ENCODE measurements around the gene PHLDB1. TPM values are rescaled to one million over a fixed set of nuclear protein-coding genes. Genes with fewer than 3 reads are reported as not detected.

Gene PHLDB1
- total RNA-seq, 4 donors from 2014 or later = 16.5 to 35.7 (median 22.7) TPM

DNA sequence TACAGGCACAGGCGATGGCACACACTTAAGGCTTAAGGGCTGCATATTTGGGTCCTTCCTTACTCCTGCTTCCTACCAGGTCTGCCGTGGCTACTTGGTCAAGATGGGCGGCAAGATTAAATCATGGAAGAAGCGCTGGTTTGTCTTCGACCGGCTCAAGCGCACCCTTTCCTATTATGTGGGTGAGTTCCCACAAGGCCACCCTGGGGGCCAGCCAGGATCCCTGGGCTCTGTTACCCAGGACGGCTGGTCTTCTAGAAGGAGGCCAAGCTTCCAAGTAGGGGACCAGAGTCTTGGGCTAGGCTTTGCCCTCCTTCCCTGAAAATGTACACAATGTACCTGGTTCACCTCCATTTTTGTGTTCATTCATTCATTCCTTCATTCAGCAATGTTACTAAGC lies 43.0 kb downstream of the PHLDB1 start:
- intact Hi-C loops (cut with DNase I; ENCODE audit: low total_unique reads) = no loop called here
- in situ Hi-C loops (cut with MboI; ENCODE audit: low sequenced_read_pairs in 4 of 4) = loop anchor here in 2 of 4 donors (10.0 kb wide), 1 partner anchor 56 kb away; no protein-coding TSS in a partner anchor

DNA sequence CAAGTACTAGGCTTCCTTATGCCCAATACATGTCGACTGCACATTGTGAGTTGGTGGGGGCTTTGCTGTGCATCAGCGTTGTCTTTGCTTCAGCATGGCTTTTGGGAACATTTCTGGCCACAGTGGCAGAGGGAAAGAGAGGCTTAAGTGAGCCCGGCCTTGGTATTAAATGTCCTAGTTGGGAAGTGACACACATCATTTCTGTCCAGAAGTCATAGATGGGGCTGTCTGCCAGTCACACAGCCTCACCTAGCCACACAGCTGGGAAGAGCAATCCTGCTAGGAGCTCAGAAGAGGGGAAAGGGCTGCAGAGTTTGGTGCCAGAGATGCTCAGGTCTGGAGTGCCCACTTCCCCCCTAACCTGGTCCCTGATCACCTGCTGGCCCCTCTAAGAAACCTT lies 44.4 kb downstream of the PHLDB1 start:
- intact Hi-C loops (cut with DNase I; ENCODE audit: low total_unique reads) = no loop called here
- DNase-seq = no peak

More for the DNA sequence above, 43.0 kb downstream of the PHLDB1 start:
- TF ChIP-seq, protein P1, sequence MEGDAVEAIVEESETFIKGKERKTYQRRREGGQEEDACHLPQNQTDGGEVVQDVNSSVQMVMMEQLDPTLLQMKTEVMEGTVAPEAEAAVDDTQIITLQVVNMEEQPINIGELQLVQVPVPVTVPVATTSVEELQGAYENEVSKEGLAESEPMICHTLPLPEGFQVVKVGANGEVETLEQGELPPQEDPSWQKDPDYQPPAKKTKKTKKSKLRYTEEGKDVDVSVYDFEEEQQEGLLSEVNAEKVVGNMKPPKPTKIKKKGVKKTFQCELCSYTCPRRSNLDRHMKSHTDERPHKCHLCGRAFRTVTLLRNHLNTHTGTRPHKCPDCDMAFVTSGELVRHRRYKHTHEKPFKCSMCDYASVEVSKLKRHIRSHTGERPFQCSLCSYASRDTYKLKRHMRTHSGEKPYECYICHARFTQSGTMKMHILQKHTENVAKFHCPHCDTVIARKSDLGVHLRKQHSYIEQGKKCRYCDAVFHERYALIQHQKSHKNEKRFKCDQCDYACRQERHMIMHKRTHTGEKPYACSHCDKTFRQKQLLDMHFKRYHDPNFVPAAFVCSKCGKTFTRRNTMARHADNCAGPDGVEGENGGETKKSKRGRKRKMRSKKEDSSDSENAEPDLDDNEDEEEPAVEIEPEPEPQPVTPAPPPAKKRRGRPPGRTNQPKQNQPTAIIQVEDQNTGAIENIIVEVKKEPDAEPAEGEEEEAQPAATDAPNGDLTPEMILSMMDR (IDR thresholded peaks at IDR 0.05 in 4 of 5, conservative IDR thresholded peaks at IDR 0.05 in 1 of 5) = no peak
- TF ChIP-seq POLR2A (IDR thresholded peaks at IDR 0.05) = no peak
- H3K4me1 ChIP-seq = peaks cover 0 to 10% of the 10 kb centered on the region in 2 donors
- no peaks in the 10 kb centered on the region for H3K9me3 ChIP-seq
- DNase-seq (no peak), ATAC-seq (no peak)
- no peak overlapping the region for H3K27ac ChIP-seq
- no peaks in the 10 kb centered on the region for H3K27me3 ChIP-seq
- peaks cover 0 to 34% of the 10 kb centered on the region in 2 donors for H3K36me3 ChIP-seq
- H3K4me3 ChIP-seq = no peak overlapping the region

DNA sequence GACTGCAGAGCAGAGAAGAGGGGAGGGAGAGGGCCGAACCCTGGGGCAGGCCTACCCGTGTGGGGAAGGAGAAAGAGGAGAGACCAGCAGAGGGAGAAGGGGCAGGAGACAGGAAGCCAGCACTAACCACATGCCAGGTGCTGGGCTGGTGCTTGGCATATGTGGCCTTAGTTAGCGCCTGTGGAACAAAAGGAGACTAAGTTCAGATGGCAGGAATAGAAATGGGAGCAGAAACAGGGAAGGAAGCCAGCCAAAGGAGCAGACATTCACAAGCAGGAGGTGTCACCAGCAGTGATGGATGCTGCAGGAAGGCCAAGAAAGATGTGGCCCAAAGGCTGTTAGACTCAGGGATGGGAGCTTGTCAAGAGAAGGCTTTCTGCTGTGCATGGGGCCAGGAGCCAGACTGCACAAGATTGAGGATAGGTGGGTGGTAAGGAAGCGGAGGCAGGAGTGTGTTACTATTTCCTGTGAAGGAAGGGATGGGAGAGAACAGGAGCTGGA lies 45.3 kb downstream of the PHLDB1 start:
- no peak overlapping the region for H3K4me3 ChIP-seq
- H3K36me3 ChIP-seq = peaks cover 0 to 34% of the 10 kb centered on the region in 2 donors
- TF ChIP-seq, protein P1 (IDR thresholded peaks at IDR 0.05 in 4 of 5, conservative IDR thresholded peaks at IDR 0.05 in 1 of 5) = no peak
- no peak for TF ChIP-seq POLR2A (IDR thresholded peaks at IDR 0.05)
- ATAC-seq (peak in 1 of 2 donors; percentile 67), DNase-seq (no peak)
- peaks cover 0 to 10% of the 10 kb centered on the region in 2 donors for H3K4me1 ChIP-seq
- H3K9me3 ChIP-seq = no peaks in the 10 kb centered on the region
- no peaks in the 10 kb centered on the region for H3K27me3 ChIP-seq
- in situ Hi-C loops (cut with MboI; ENCODE audit: low sequenced_read_pairs in 4 of 4) = loop anchor here in 2 of 4 donors (10.0 kb wide), 1 partner anchor 58 kb away; no protein-coding TSS in a partner anchor
- intact Hi-C loops (cut with DNase I; ENCODE audit: low total_unique reads) = no loop called here
- peak overlapping the region in 1 of 4 donors; percentile 31 for H3K27ac ChIP-seq

More for the DNA sequence above, 44.4 kb downstream of the PHLDB1 start:
- TF ChIP-seq POLR2A (IDR thresholded peaks at IDR 0.05) = no peak
- TF ChIP-seq, protein P1 (IDR thresholded peaks at IDR 0.05 in 4 of 5, conservative IDR thresholded peaks at IDR 0.05 in 1 of 5) = no peak
- Histone ChIP-seq H3K36me3 (peaks cover 0 to 30% of the 10 kb centered on the region in 2 donors), H3K4me1 (peaks cover 0 to 10% of the 10 kb centered on the region in 2 donors), H3K27ac (peak overlapping the region in 1 of 4 donors; percentile 35), H3K9me3 (no peaks in the 10 kb centered on the region), H3K27me3 (no peaks in the 10 kb centered on the region), H3K4me3 (no peak overlapping the region)
- in situ Hi-C loops (cut with MboI; ENCODE audit: low sequenced_read_pairs in 4 of 4) = loop anchor here in 2 of 4 donors (10.0 kb wide), 1 partner anchor 57 kb away; no protein-coding TSS in a partner anchor
- peak in 1 of 2 donors; percentile 69 for ATAC-seq

DNA sequence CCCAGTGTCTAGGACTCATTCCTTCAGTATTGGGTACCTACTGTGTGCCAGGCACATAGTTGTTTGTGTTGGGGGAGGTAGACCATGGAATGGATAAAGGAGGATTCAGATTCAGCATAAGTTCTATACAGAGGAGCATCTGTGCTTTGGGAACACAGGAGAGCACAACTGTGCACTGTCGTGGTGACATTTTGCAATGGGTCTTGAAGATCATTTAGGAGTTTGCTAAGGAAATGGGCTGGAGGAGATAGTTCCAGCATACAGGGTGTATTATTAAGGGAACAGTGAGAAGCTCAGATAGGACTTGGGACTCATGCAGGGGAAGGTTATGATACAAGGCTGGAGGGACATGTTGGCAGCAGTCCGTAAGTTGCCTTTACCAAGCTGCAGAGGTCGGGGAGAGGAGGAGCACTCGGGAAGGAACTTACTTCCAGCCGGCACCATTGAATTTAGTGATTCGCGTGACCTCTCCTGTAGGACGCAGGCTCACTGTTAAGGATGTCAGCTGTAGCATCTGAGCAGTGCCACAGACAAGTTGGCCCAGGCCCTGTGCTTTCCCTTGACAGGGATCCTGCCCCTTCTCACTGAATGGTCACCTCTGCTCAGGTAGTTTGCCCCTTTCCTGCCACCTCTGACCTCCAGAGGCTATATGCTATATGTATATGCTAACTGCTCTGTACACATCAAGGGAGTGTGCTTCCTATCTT lies 46.4 kb downstream of the PHLDB1 start:
- Histone ChIP-seq H3K27ac (no peak overlapping the region), H3K27me3 (no peaks in the 10 kb centered on the region), H3K4me1 (peaks cover 0 to 10% of the 10 kb centered on the region in 2 donors), H3K9me3 (no peaks in the 10 kb centered on the region), H3K36me3 (peaks cover 0 to 34% of the 10 kb centered on the region in 2 donors), H3K4me3 (no peak overlapping the region)
- ATAC-seq (no peak), DNase-seq (no peak)
- intact Hi-C loops (cut with DNase I; ENCODE audit: low total_unique reads) = no loop called here
- in situ Hi-C loops (cut with MboI; ENCODE audit: low sequenced_read_pairs in 4 of 4) = loop anchor here in 2 of 4 donors (10.0 kb wide), 1 partner anchor 59 kb away; no protein-coding TSS in a partner anchor
- TF ChIP-seq, protein P1 (IDR thresholded peaks at IDR 0.05 in 4 of 5, conservative IDR thresholded peaks at IDR 0.05 in 1 of 5) = no peak
- no peak for TF ChIP-seq POLR2A (IDR thresholded peaks at IDR 0.05)
